22Rv1 (cell line): ENCODE data around the gene GSPT1.
A peak's percentile ranks its signal among the peaks of the same experiment; 100 is the strongest.
"Not testable (repeated sequence)": the region's sequence is repeated elsewhere in the genome, so short reads cannot be mapped to it uniquely, and the experiment has no call there.

ENCODE experiments used
- H3K27ac ChIP-seq: fragments of 450-650 bp; 2 replicates; pipeline ENCODE4 v1.5.1; 2017
- ZFX ChIP-seq: fragments of 450-650 bp; IDR thresholded peaks from 2 replicates; pipeline ENCODE4 v1.6.1; 2017; ENCODE audit warnings: antibody characterized with exemption, borderline replicate concordance
- TF ChIP-seq, protein P1 (sequence below): fragments of 450-650 bp; IDR thresholded peaks from 2 replicates; pipeline ENCODE4 v1.5.1; 2017; ENCODE audit warnings: mild to moderate bottlenecking

GSPT1 gene

DNA sequence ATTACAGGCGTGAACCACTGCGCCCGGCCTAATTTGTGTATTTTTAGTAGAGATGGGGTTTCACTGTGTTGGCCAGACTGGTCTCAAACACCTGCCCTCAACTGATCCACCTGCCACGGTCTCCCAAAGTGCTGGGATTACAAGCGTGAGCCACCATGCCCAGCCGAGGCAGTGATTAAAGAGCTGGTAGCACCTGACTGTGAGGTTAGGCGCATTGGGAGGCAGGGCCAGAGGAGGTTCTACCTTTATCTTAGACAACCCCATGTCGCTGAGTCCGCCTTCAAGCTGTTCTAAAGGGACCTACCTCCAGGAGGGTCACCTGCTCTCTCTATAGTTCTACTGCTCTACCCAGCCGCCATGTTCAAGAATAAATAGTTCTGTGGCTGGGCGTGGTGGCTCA, 72.5 kb downstream of the GSPT1 start:
- TF ChIP-seq ZFX = no peak
- TF ChIP-seq, protein P1, sequence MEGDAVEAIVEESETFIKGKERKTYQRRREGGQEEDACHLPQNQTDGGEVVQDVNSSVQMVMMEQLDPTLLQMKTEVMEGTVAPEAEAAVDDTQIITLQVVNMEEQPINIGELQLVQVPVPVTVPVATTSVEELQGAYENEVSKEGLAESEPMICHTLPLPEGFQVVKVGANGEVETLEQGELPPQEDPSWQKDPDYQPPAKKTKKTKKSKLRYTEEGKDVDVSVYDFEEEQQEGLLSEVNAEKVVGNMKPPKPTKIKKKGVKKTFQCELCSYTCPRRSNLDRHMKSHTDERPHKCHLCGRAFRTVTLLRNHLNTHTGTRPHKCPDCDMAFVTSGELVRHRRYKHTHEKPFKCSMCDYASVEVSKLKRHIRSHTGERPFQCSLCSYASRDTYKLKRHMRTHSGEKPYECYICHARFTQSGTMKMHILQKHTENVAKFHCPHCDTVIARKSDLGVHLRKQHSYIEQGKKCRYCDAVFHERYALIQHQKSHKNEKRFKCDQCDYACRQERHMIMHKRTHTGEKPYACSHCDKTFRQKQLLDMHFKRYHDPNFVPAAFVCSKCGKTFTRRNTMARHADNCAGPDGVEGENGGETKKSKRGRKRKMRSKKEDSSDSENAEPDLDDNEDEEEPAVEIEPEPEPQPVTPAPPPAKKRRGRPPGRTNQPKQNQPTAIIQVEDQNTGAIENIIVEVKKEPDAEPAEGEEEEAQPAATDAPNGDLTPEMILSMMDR = no peak
- no peak overlapping the region for H3K27ac ChIP-seq

DNA sequence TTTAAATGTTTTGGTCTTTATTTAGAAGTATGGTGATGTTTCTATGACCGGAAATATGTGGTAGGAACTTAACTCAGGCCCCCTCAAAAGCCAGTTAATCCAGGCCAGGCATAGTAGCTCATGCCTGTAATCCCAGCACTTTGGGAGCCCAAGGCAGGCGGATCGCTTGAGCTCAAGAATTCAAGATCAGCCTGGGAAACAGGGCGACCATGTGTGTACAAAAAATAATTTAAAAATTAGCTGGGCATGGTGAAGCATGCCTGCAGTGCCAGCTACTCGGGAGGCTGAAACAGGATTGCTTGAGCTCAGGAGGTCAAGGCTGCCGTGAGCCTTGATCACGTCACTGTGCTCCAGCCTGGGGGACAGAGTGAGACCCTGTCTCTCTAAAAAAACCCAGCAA, 74.7 kb downstream of the GSPT1 start:
- TF ChIP-seq ZFX = no peak
- TF ChIP-seq, protein P1 = no peak
- H3K27ac ChIP-seq = no peak overlapping the region

DNA sequence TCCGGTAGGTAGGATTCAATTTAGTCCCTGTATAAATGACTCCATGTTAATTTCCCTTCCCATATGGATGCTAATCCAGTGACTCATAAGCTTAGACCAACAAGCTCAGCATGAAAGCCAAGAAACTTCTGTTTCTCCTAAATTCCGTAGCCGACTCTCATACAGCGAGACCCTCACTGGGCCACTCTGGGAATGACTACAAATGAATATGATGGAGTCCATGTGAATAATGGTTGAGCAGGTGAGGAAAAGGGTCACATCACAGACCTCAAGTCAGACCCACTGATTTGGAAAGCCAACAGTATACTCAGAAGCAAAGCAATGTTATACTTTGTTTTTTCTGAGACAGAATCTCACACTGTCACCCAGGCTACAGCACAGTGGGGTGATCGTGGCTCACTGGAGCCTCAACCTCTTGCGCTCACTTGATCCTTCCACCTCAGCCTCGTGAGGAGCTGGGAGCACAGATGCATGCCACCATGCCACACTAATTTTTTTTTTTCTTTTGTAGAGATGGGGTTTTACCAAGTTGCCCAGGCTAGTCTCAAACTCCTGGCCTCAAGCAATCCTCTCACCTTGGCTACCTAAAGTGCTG, 79.0 kb downstream of the GSPT1 start:
- TF ChIP-seq, protein P1 = no peak
- no peak for TF ChIP-seq ZFX
- no peak overlapping the region for H3K27ac ChIP-seq

DNA sequence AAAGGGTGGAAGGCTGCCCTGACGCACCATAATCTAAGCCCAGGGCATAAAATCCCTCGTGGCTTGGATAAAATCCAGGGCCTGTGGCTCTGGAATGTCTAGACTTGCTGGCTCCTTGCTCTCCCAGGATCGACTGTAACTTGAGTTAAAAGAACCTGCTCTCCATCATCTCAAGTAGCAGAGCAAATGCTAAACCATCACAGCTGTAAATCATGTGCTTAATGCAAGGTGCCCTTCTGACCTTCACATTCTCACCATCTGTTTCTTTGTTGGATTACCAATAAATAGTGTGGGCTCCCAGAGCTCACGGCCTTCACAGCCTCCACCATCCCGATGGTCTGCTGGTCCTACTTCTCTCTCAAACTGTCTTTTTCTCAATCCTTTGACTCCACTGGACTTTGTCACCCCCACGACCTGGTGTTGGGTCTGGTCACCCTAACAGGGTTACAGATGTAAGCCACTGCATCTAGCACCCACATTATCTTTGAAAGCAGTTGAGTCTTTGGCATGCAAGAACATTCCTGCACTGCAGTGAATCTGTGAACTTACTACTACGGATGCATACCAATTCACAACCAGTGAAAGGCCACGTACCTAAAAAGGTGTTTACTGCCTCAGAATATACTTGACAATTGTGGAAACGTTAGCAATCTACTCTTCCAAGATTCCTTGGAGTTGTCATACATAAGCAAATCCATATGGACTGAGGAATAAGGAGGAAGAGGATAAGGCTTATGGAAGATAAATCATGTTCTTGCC, 79.7 kb downstream of the GSPT1 start:
- peak overlapping the region; percentile 32; the same call in 1 of the 2 replicates for H3K27ac ChIP-seq
- TF ChIP-seq ZFX = no peak
- TF ChIP-seq, protein P1 = no peak

DNA sequence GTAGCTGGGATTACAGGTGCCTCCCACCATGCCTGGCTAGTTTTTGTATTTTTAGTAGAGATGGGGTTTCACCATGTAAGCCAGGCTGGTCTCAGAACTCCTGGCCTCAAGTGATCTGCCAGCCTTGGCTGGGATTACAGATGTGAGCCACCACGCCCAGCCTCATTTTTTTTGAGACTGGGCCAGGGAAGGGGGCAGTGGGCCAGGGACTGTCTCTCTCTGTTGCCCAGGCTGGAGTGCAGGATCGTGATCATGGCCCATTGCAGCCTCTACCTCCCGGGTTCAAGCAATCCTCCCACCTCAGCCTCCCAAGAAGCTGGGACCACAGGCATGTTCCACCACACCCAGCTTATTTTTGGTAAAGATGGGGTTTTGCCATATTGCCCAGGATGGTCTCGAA, 80.4 kb downstream of the GSPT1 start:
- TF ChIP-seq, protein P1 = no peak
- no peak for TF ChIP-seq ZFX
- peak overlapping the region; percentile 32; the same call in 1 of the 2 replicates for H3K27ac ChIP-seq

GRCh38 chr16:11833951-11834695, 81.6 kb downstream of the GSPT1 start:
- H3K27ac ChIP-seq = no peak overlapping the region
- TF ChIP-seq, protein P1 = no peak
- no peak for TF ChIP-seq ZFX

GRCh38 chr16:11828696-11829095, 87.1 kb downstream of the GSPT1 start:
- no peak overlapping the region for H3K27ac ChIP-seq
- no peak for TF ChIP-seq ZFX
- TF ChIP-seq, protein P1 = no peak

GRCh38 chr16:11825520-11826165, 90.1 kb downstream of the GSPT1 start:
- not testable (repeated sequence) for H3K27ac ChIP-seq
